Common myeloid progenitor, CD34-positive (primary cell): ENCODE data around the gene SHROOM1.

ENCODE experiments used
- CTCF ChIA-PET: fragments of 350-600 bp; sonication (Branson Sonifier 250); formaldehyde crosslinking; loops from one replicate; lab custom pipeline; 2021; ENCODE audit warnings: antibody characterized with exemption; lab: Charles Lee
- POLR2A ChIA-PET: fragments of 350-600 bp; sonication (Branson Sonifier 250); formaldehyde crosslinking; loops from one replicate; lab custom pipeline; 2021; ENCODE audit warnings: antibody characterized with exemption; lab: Charles Lee
- DNase-seq, 3 donors: peaks; one replicate each; pipeline versions ENCODE4 v3.0.0 to v3.0.0-alpha.2; 2013
- H3K27ac ChIP-seq, 2 experiments: 1 replicate in 1 of 2; 2 replicates in 1 of 2; pipeline ENCODE4 v1.7.0; 2013; ENCODE audit warnings: inconsistent platforms in 2 of 2, low read length in 2 of 2, mild to moderate bottlenecking in 2 of 2, low read depth in 1 of 2, moderate library complexity in 1 of 2; ENCODE audit not compliant: severe bottlenecking in 2 of 2, insufficient read depth in 1 of 2, poor library complexity in 1 of 2
- H3K27me3 ChIP-seq, 5 experiments: replicated peaks in 2 of 5; 1 replicate in 3 of 5; 2 replicates in 2 of 5; pipeline versions ENCODE4 v1.6.1 to v1.7.0; 2013; ENCODE audit warnings: low read length in 4 of 5, mild to moderate bottlenecking in 2 of 5, moderate library complexity in 2 of 5, inconsistent platforms in 1 of 5; ENCODE audit not compliant: insufficient read depth in 5 of 5, control insufficient read depth in 4 of 5
- H3K36me3 ChIP-seq, 4 experiments: 1 replicate in 2 of 4; 2 replicates in 2 of 4; pipeline versions ENCODE4 v1.6.1 to v1.7.0; 2013; ENCODE audit warnings: low read length in 3 of 4, control low read depth in 1 of 4, mild to moderate bottlenecking in 1 of 4; ENCODE audit not compliant: control insufficient read depth in 4 of 4, insufficient read depth in 4 of 4
- H3K4me1 ChIP-seq, 4 experiments: 1 replicate in 3 of 4; 2 replicates in 1 of 4; pipeline versions ENCODE4 v1.6.1 to v1.7.1; 2013; ENCODE audit warnings: low read length in 3 of 4, mild to moderate bottlenecking in 3 of 4, control low read depth in 1 of 4, inconsistent platforms in 1 of 4, moderate library complexity in 1 of 4; ENCODE audit not compliant: control insufficient read depth in 4 of 4, insufficient read depth in 4 of 4; ENCODE audit errors: control extremely low read depth in 1 of 4
- H3K4me3 ChIP-seq, 7 experiments: 1 replicate in 4 of 7; 2 replicates in 3 of 7; pipeline versions ENCODE4 v1.5.1 to v1.7.0; 2013; ENCODE audit warnings: mild to moderate bottlenecking in 7 of 7, low read length in 6 of 7, moderate library complexity in 6 of 7, inconsistent platforms in 2 of 7, low read depth in 2 of 7, control low read depth in 1 of 7; ENCODE audit not compliant: insufficient read depth in 4 of 7, control insufficient read depth in 1 of 7; ENCODE audit errors: extremely low read depth in 1 of 7
- H3K9me3 ChIP-seq, 5 experiments: 1 replicate in 4 of 5; 2 replicates in 1 of 5; pipeline versions ENCODE4 v1.6.1 to v1.7.1; 2013; ENCODE audit warnings: low read length in 4 of 5, mild to moderate bottlenecking in 2 of 5, inconsistent platforms in 1 of 5, low read depth in 1 of 5, moderate library complexity in 1 of 5; ENCODE audit not compliant: control insufficient read depth in 4 of 5, insufficient read depth in 2 of 5; ENCODE audit errors: control extremely low read depth in 1 of 5
- WGBS: methylation state at CpG from one replicate; pipeline ENCODE4 v1.1.5; 2013; ENCODE audit not compliant: insufficient coverage; 5-methylcytosine and 5-hydroxymethylcytosine counted together

Gene SHROOM1

GRCh38 chr5:132777209-132778069 lies 53.0 kb downstream of the SHROOM1 start, which contains the start of gene SEPTIN8:
TSS of gene SEPTIN8 (minus strand) at chr5:132777239. CDS start at chr5:132777137, 102 bp downstream.
- CTCF ChIA-PET: interaction anchor here (0.6 to 1.5 kb wide), 2 partner anchors 28 to 43 kb away, joined by 3 read pairs; no protein-coding TSS in a partner anchor
- H3K4me3 ChIP-seq: peak within 1 kb of the TSS; percentile 51 to 81 (median 66)
- POLR2A ChIA-PET: interaction anchor here (0.5 to 0.8 kb wide), 2 partner anchors 10 to 304 kb away, joined by 3 read pairs; no protein-coding TSS in a partner anchor
- H3K27me3 ChIP-seq: peaks cover 3 to 62% (median 44%) of the 10 kb centered on the region in 5 experiments
- peak within 1 kb of the TSS in 1 of 2 experiments; percentile 56 for H3K27ac ChIP-seq
- DNase-seq: peak in 2 of 3 donors; percentile 45 to 51
- H3K36me3 ChIP-seq: no peaks in the 10 kb centered on the region
- 5% methylated on average over 79 of the region's 82 CpGs for WGBS
- peaks cover 3 to 23% (median 19%) of the 10 kb centered on the region in 4 experiments for H3K4me1 ChIP-seq
- no peaks in the 10 kb centered on the region for H3K9me3 ChIP-seq

- peaks cover 3 to 62% (median 42%) of the 10 kb centered on the region in 5 experiments for H3K27me3 ChIP-seq
- H3K36me3 ChIP-seq: no peaks in the 10 kb centered on the region
- no peaks in the 10 kb centered on the region for H3K9me3 ChIP-seq
- ChIA-PET CTCF (interaction anchor here (1.5 kb wide), 1 partner anchor 43 kb away, joined by 3 read pairs; no protein-coding TSS in a partner anchor), POLR2A (no interaction called here)
- DNase-seq: no peak
- H3K4me1 ChIP-seq: peaks cover under 1 to 18% (median 16%) of the 10 kb centered on the region in 4 experiments
- peak overlapping the region in 1 of 2 experiments; percentile 56 for H3K27ac ChIP-seq
- peak overlapping the region; percentile 51 to 81 (median 66) for H3K4me3 ChIP-seq
- 0% methylated on average over 32 of the region's 40 CpGs for WGBS
Observed at GRCh38 chr5:132776938-132777208, 53.6 kb downstream of the SHROOM1 start.

- DNase-seq: peak in 2 of 3 donors; percentile 24 to 41
- ChIA-PET POLR2A (no interaction called here), CTCF (interaction anchor here (1.2 to 3.2 kb wide), 4 partner anchors 19 to 107 kb away, joined by 3 to 10 read pairs (median 4); no protein-coding TSS in a partner anchor)
- Histone ChIP-seq H3K27me3 (peaks cover 3 to 60% (median 41%) of the 10 kb centered on the region in 5 experiments), H3K4me3 (peak overlapping the region; percentile 51 to 81 (median 66)), H3K36me3 (no peaks in the 10 kb centered on the region), H3K27ac (peak overlapping the region in 1 of 2 experiments; percentile 56), H3K9me3 (no peaks in the 10 kb centered on the region), H3K4me1 (peaks cover 0 to 18% (median 16%) of the 10 kb centered on the region in 4 experiments)
- 15% methylated on average over 38 of the region's 39 CpGs for WGBS
Observed at GRCh38 chr5:132776131-132776937, 54.1 kb downstream of the SHROOM1 start.

- ChIA-PET CTCF (interaction anchor here (0.9 to 3.2 kb wide), 5 partner anchors 18 to 108 kb away, joined by 3 to 10 read pairs (median 3); no protein-coding TSS in a partner anchor), POLR2A (no interaction called here)
- Histone ChIP-seq H3K27ac (peak overlapping the region in 1 of 2 experiments; percentile 56), H3K4me1 (peaks cover 0 to 18% (median 14%) of the 10 kb centered on the region in 4 experiments), H3K4me3 (no peak overlapping the region), H3K36me3 (no peaks in the 10 kb centered on the region), H3K27me3 (peaks cover 3 to 55% (median 42%) of the 10 kb centered on the region in 5 experiments), H3K9me3 (no peaks in the 10 kb centered on the region)
- 85% methylated on average over 2 of the region's 7 CpGs for WGBS
- DNase-seq: no peak
Observed at GRCh38 chr5:132775476-132775961, 54.9 kb downstream of the SHROOM1 start.

DNA sequence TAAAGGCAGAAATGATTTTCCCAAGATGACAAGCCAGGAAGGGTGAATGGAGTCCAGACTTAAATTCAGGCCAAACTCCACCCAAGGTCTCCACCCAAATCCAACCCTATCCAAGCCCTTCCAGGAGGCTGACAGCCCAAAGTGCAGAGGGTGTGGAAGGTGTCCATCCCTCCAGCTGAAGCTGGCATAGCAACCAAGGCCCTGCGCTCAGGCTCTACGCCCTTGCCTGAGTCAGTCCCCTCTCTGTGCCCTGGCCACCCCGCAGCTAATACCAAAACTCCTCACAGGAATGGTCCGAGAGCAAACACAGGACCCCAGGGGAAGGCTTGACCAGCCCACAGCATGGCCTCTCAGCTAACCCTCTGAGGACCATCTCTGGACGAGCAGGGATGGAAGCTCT lies 55.6 kb downstream of the SHROOM1 start:
- POLR2A ChIA-PET: no interaction called here
- no peak overlapping the region for H3K4me3 ChIP-seq

DNA sequence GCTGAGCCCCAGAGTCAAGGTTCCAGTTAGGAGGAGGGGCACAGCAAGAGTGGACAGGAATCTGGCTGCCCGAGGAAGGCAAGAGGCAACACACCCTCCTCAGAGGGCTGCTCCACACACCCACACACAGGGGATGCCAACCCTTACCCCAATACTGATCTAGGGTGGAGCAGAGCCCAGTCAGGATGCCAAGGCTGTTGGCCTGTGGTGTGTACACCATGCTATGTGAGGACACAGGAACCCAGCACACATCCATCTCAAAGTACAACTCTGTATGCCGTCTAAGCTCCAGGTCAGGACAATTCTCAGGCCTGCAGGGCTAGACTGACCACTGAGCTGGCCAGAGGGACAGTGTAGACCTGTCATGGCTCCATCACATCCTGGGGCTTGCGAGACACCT lies 56.0 kb downstream of the SHROOM1 start:
- Histone ChIP-seq H3K27me3 (peaks cover 0 to 51% (median 39%) of the 10 kb centered on the region in 5 experiments), H3K4me3 (no peak overlapping the region), H3K27ac (no peak overlapping the region), H3K4me1 (peaks cover 0 to 18% (median 14%) of the 10 kb centered on the region in 4 experiments), H3K9me3 (no peaks in the 10 kb centered on the region), H3K36me3 (no peaks in the 10 kb centered on the region)
- ChIA-PET POLR2A (no interaction called here), CTCF (interaction anchor here (0.9 to 3.2 kb wide), 6 partner anchors 9 to 37 kb away, joined by 3 to 10 read pairs (median 4); no protein-coding TSS in a partner anchor)
- DNase-seq: no peak
- WGBS: 100% methylated on average over 1 of the region's 3 CpGs

More for the DNA sequence above, 55.6 kb downstream of the SHROOM1 start:
- Histone ChIP-seq H3K27ac (no peak overlapping the region), H3K4me1 (peaks cover 0 to 18% (median 14%) of the 10 kb centered on the region in 4 experiments), H3K27me3 (peaks cover 2 to 53% (median 42%) of the 10 kb centered on the region in 5 experiments), H3K36me3 (no peaks in the 10 kb centered on the region), H3K9me3 (no peaks in the 10 kb centered on the region)
- no peak for DNase-seq
- CTCF ChIA-PET: interaction anchor here (0.9 to 3.2 kb wide), 4 partner anchors 18 to 37 kb away, joined by 3 to 10 read pairs (median 6); no protein-coding TSS in a partner anchor
- WGBS: 100% methylated on average over 4 of the region's 5 CpGs
